HG03469 (cell line): ENCODE results near the gene PRKD2.

Experiments
- ATAC-seq: cut with Tn5 transposase; IDR thresholded peaks from one replicate; pipeline ENCODE4 v1.9.1; 2021; ENCODE audit warnings: mild to moderate bottlenecking, moderate library complexity, moderate number of reproducible peaks; ENCODE audit not compliant: unreplicated experiment

The PRKD2 gene

GRCh38 chr19:46665072-46665471, 51.8 kb downstream of the PRKD2 start:
- ATAC-seq, result no peak

GRCh38 chr19:46661735-46662592, 55.0 kb downstream of the PRKD2 start:
- ATAC-seq, result no peak

GRCh38 chr19:46661020-46661731, 55.7 kb downstream of the PRKD2 start, which contains the start of gene DACT3:
TSS of gene DACT3 (minus strand) at chr19:46661182. CDS start at chr19:46661064, 118 bp downstream.
- ATAC-seq, result peak; percentile 78

- ATAC-seq, result no peak
These were observed 56.3 kb downstream of the PRKD2 start for GRCh38 chr19:46660551-46661019.

- no peak for ATAC-seq
These were observed 56.9 kb downstream of the PRKD2 start for GRCh38 chr19:46660008-46660517.

GRCh38 chr19:46659151-46660007, 57.5 kb downstream of the PRKD2 start:
- no peak for ATAC-seq

GRCh38 chr19:46656541-46656940, 60.4 kb downstream of the PRKD2 start:
- no peak for ATAC-seq

- ATAC-seq, result no peak
These were observed 62.2 kb downstream of the PRKD2 start for GRCh38 chr19:46654621-46655152.

- no peak for ATAC-seq
These were observed 66.5 kb downstream of the PRKD2 start for GRCh38 chr19:46650445-46650844.

- ATAC-seq, result no peak
These were observed 67.7 kb downstream of the PRKD2 start for GRCh38 chr19:46648961-46649960.

- ATAC-seq, result no peak
These were observed 68.6 kb downstream of the PRKD2 start for GRCh38 chr19:46648060-46648960.

GRCh38 chr19:46646402-46646801, 70.5 kb downstream of the PRKD2 start:
- ATAC-seq, result no peak

- no peak for ATAC-seq
These were observed 72.2 kb downstream of the PRKD2 start for GRCh38 chr19:46644720-46645119.

- ATAC-seq, result no peak
These were observed 76.3 kb downstream of the PRKD2 start for GRCh38 chr19:46640656-46641055.

- ATAC-seq, result no peak
These were observed 77.3 kb downstream of the PRKD2 start for GRCh38 chr19:46639358-46640182.

- ATAC-seq, result no peak
These were observed 79.7 kb downstream of the PRKD2 start for GRCh38 chr19:46637224-46637623.
